ENCODE measurements around the gene CORO2A. TPM values are rescaled to one million over a fixed set of nuclear protein-coding genes. Genes with fewer than 3 reads are reported as not detected.

CORO2A gene
- total and polyA plus RNA-seq, 10 of the 15 experiments (the other 5 are each of a cell fraction or from before 2014, with no cell fraction given): 1.0 to 5.3 (median 3.5) TPM

DNA sequence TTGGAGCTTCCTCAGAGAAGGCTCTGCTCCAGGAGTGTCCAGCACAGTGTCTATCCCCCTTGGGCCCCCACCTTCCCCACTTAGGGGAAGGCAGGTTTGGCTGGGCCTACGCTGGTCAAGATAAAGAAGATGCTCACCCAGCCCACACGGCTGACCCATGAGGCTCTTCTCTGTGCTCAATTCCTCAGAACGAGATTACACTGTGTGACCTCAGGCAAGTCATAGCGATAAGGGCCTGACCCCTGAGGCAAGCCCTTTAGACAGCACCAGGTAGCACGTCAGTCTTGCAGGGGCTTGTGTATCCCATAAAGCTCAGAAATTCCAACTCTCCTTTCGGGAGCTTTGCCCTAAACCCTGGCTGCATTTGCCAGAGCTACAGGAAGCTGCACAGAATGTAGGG, 32.6 kb downstream of the CORO2A start (continued):
- no peak for TF ChIP-seq STAT3 (IDR thresholded peaks at IDR 0.05; ENCODE audit: low read depth, low read length)
- TF ChIP-seq TARDBP (IDR thresholded peaks at IDR 0.05; ENCODE audit: borderline replicate concordance): no peak
- TF ChIP-seq ESRRA (IDR thresholded peaks at IDR 0.05; ENCODE audit: low read length): no peak
- TF ChIP-seq ETV6 (conservative IDR thresholded peaks at IDR 0.05 in 1 of 2, IDR thresholded peaks at IDR 0.05 in 1 of 2; ENCODE audit: borderline replicate concordance in 1 of 2, low read depth in 1 of 2): no peak
- TF ChIP-seq BACH1 (IDR thresholded peaks at IDR 0.05; ENCODE audit: borderline replicate concordance): no peak
- no peak for TF ChIP-seq SREBF2 (IDR thresholded peaks at IDR 0.05; ENCODE audit: low read length)
- no peak for TF ChIP-seq FOXM1 (IDR thresholded peaks at IDR 0.05; ENCODE audit: low read depth, low read length)
- no peak for TF ChIP-seq SMC3 (IDR thresholded peaks at IDR 0.05; ENCODE audit: borderline replicate concordance, low read length)
- TF ChIP-seq, protein P1, sequence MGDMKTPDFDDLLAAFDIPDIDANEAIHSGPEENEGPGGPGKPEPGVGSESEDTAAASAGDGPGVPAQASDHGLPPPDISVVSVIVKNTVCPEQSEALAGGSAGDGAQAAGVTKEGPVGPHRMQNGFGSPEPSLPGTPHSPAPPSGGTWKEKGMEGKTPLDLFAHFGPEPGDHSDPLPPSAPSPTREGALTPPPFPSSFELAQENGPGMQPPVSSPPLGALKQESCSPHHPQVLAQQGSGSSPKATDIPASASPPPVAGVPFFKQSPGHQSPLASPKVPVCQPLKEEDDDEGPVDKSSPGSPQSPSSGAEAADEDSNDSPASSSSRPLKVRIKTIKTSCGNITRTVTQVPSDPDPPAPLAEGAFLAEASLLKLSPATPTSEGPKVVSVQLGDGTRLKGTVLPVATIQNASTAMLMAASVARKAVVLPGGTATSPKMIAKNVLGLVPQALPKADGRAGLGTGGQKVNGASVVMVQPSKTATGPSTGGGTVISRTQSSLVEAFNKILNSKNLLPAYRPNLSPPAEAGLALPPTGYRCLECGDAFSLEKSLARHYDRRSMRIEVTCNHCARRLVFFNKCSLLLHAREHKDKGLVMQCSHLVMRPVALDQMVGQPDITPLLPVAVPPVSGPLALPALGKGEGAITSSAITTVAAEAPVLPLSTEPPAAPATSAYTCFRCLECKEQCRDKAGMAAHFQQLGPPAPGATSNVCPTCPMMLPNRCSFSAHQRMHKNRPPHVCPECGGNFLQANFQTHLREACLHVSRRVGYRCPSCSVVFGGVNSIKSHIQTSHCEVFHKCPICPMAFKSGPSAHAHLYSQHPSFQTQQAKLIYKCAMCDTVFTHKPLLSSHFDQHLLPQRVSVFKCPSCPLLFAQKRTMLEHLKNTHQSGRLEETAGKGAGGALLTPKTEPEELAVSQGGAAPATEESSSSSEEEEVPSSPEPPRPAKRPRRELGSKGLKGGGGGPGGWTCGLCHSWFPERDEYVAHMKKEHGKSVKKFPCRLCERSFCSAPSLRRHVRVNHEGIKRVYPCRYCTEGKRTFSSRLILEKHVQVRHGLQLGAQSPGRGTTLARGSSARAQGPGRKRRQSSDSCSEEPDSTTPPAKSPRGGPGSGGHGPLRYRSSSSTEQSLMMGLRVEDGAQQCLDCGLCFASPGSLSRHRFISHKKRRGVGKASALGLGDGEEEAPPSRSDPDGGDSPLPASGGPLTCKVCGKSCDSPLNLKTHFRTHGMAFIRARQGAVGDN (IDR thresholded peaks at IDR 0.05): no peak
- no peak for TF ChIP-seq JUNB (IDR thresholded peaks at IDR 0.05)

DNA sequence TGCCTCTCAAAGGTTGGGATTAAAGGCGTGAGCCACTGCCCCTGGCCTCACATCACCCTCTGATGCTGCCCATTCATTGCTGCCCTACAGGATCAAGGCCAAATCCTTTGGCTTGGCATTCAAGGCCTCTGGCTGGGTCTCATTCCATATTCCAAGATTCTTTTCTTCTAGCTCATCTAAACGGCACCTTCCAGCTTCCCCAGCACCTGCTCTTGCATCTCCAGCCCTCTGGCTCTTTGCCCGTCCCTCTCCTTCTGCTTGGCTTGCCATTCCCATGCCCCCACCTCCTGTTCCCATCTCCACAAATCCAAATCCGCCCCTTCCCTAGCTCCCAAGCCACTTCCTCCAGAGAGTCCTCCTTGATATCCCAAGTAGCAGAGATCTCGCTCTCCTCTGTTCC, 33.1 kb downstream of the CORO2A start:
- no peak overlapping the region for H2AFZ ChIP-seq (ENCODE audit: control insufficient read depth, low read depth, low read length)
- H4K20me1 ChIP-seq (ENCODE audit: control insufficient read depth, insufficient read depth): no peaks in the 10 kb centered on the region
- H3K36me3 ChIP-seq (ENCODE audit: control insufficient read depth in 2 of 2, insufficient read depth in 2 of 2, low read length in 1 of 2): no peaks in the 10 kb centered on the region
- no peaks in the 10 kb centered on the region for H3K79me2 ChIP-seq (ENCODE audit: control insufficient read depth, insufficient read depth, low read length)
- in situ Hi-C loops (cut with MboI) (no loop called here), intact Hi-C loops (cut with micrococcal nuclease; ENCODE audit: unreplicated experiment) (no loop called here)
- 47% methylated on average over 5 of the region's 5 CpGs for WGBS (ENCODE audit: insufficient coverage, insufficient replicate concordance, low lambda C conversion rate, missing lambda C conversion rate)
- no peaks in the 10 kb centered on the region for H3K9me3 ChIP-seq (replicated peaks; ENCODE audit: control insufficient read depth, insufficient read depth, low read length)
- no peak overlapping the region for H3K4me3 ChIP-seq
- ChIA-PET RAD21 (ENCODE audit: unreplicated experiment) (no interaction called here), SMC1A (ENCODE audit: uncharacterized antibody, unreplicated experiment) (interaction anchor here (1.0 kb wide), 1 partner anchor 31 kb away, joined by 3 read pairs; no protein-coding TSS in a partner anchor), CTCF (interaction anchor here (0.9 to 1.3 kb wide), 3 partner anchors 26 to 85 kb away, joined by 3 to 4 read pairs (median 4); no protein-coding TSS in a partner anchor), POLR2A (no interaction called here)
- no peak overlapping the region for H3K4me2 ChIP-seq (ENCODE audit: control insufficient read depth, insufficient read depth)
- no peak overlapping the region for H3K9ac ChIP-seq (ENCODE audit: control insufficient read depth, insufficient read depth, low read length)
- H3K27ac ChIP-seq (ENCODE audit: control insufficient read depth, insufficient read depth): no peak overlapping the region
- no TSS peak for BruUV-seq (replicated peaks)
- FAIRE-seq (no peak), DNase-seq (ENCODE audit: low read depth, low spot score) (no peak), ATAC-seq (no peak)
- peaks cover 5% of the 10 kb centered on the region; the same call in 1 of the 2 replicates for H3K4me1 ChIP-seq (ENCODE audit: control insufficient read depth, insufficient read depth, low read length)
- no peaks in the 10 kb centered on the region for H3K27me3 ChIP-seq (replicated peaks in 1 of 2; ENCODE audit: control insufficient read depth in 2 of 2, insufficient read depth in 2 of 2, low read length in 1 of 2)
- TF ChIP-seq POU2F2 (IDR thresholded peaks at IDR 0.05; ENCODE audit: borderline replicate concordance, low read depth, low read length): no peak
- no peak for TF ChIP-seq EED (IDR thresholded peaks at IDR 0.05; ENCODE audit: low read depth)
- TF ChIP-seq IKZF2 (IDR thresholded peaks at IDR 0.05): no peak
- TF ChIP-seq MEF2A (IDR thresholded peaks at IDR 0.05; ENCODE audit: insufficient read depth, low read depth, low read length): no peak
- TF ChIP-seq, protein P2, sequence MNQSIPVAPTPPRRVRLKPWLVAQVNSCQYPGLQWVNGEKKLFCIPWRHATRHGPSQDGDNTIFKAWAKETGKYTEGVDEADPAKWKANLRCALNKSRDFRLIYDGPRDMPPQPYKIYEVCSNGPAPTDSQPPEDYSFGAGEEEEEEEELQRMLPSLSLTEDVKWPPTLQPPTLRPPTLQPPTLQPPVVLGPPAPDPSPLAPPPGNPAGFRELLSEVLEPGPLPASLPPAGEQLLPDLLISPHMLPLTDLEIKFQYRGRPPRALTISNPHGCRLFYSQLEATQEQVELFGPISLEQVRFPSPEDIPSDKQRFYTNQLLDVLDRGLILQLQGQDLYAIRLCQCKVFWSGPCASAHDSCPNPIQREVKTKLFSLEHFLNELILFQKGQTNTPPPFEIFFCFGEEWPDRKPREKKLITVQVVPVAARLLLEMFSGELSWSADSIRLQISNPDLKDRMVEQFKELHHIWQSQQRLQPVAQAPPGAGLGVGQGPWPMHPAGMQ (IDR thresholded peaks at IDR 0.05; ENCODE audit: borderline replicate concordance): no peak
- no peak for TF ChIP-seq JUNB (IDR thresholded peaks at IDR 0.05)
- TF ChIP-seq CHD4 (IDR thresholded peaks at IDR 0.05): no peak
- no peak for TF ChIP-seq WRNIP1 (IDR thresholded peaks at IDR 0.05; ENCODE audit: borderline replicate concordance, low read depth, low read length)
- TF ChIP-seq RBBP5 (conservative IDR thresholded peaks at IDR 0.05): no peak
- TF ChIP-seq RELA (IDR thresholded peaks at IDR 0.05; ENCODE audit: borderline replicate concordance, partially characterized antibody): no peak
- no peak for TF ChIP-seq CREB1 (IDR thresholded peaks at IDR 0.05; ENCODE audit: low read depth)
